ENCODE results near the gene GPR107.
A peak's percentile ranks its signal among the peaks of the same experiment; 100 is the strongest.

The GPR107 gene

GRCh38 chr9:130110166-130110565 lies 56.5 kb downstream of the GPR107 start:
- no peaks in the 10 kb centered on the region for H3K36me3 ChIP-seq (ENCODE audit: control insufficient read depth, insufficient read depth, low read length)
- H3K27me3 ChIP-seq (ENCODE audit: control insufficient read depth, insufficient read depth, low read length): no peaks in the 10 kb centered on the region
- H3K4me1 ChIP-seq (ENCODE audit: control insufficient read depth, insufficient read depth, low read length): peaks cover 46% of the 10 kb centered on the region
- H3K4me3 ChIP-seq (ENCODE audit: low read length): no peak overlapping the region
- H3K27ac ChIP-seq (ENCODE audit: low read depth, low read length): peak overlapping the region; percentile 80
- no peak overlapping the region for H3K9ac ChIP-seq (ENCODE audit: low read length)

- no peak overlapping the region for H3K9ac ChIP-seq (ENCODE audit: low read length)
- no peaks in the 10 kb centered on the region for H3K27me3 ChIP-seq (ENCODE audit: control insufficient read depth, insufficient read depth, low read length)
- H3K4me1 ChIP-seq (ENCODE audit: control insufficient read depth, insufficient read depth, low read length): peaks cover 46% of the 10 kb centered on the region
- peak overlapping the region; percentile 80 for H3K27ac ChIP-seq (ENCODE audit: low read depth, low read length)
- no peaks in the 10 kb centered on the region for H3K36me3 ChIP-seq (ENCODE audit: control insufficient read depth, insufficient read depth, low read length)
- H3K4me3 ChIP-seq (ENCODE audit: low read length): no peak overlapping the region
These were observed 56.9 kb downstream of the GPR107 start for GRCh38 chr9:130110596-130111021.

- Histone ChIP-seq H3K27me3 (ENCODE audit: control insufficient read depth, insufficient read depth, low read length) (no peaks in the 10 kb centered on the region), H3K4me1 (ENCODE audit: control insufficient read depth, insufficient read depth, low read length) (peaks cover 52% of the 10 kb centered on the region), H3K4me3 (ENCODE audit: low read length) (no peak overlapping the region), H3K36me3 (ENCODE audit: control insufficient read depth, insufficient read depth, low read length) (no peaks in the 10 kb centered on the region), H3K27ac (ENCODE audit: low read depth, low read length) (peak overlapping the region; percentile 80), H3K9ac (ENCODE audit: low read length) (no peak overlapping the region)
These were observed 58.3 kb downstream of the GPR107 start for GRCh38 chr9:130111786-130112537.

- Histone ChIP-seq H3K27me3 (ENCODE audit: control insufficient read depth, insufficient read depth, low read length) (no peaks in the 10 kb centered on the region), H3K4me3 (ENCODE audit: low read length) (no peak overlapping the region), H3K36me3 (ENCODE audit: control insufficient read depth, insufficient read depth, low read length) (no peaks in the 10 kb centered on the region), H3K9ac (ENCODE audit: low read length) (no peak overlapping the region), H3K27ac (ENCODE audit: low read depth, low read length) (peak overlapping the region; percentile 80), H3K4me1 (ENCODE audit: control insufficient read depth, insufficient read depth, low read length) (peaks cover 52% of the 10 kb centered on the region)
These were observed 58.9 kb downstream of the GPR107 start for GRCh38 chr9:130112538-130113151.

GRCh38 chr9:130114741-130115140 lies 61.0 kb downstream of the GPR107 start:
- Histone ChIP-seq H3K4me3 (ENCODE audit: low read length) (no peak overlapping the region), H3K4me1 (ENCODE audit: control insufficient read depth, insufficient read depth, low read length) (peaks cover 66% of the 10 kb centered on the region), H3K36me3 (ENCODE audit: control insufficient read depth, insufficient read depth, low read length) (no peaks in the 10 kb centered on the region), H3K27ac (ENCODE audit: low read depth, low read length) (peak overlapping the region; percentile 86), H3K9ac (ENCODE audit: low read length) (no peak overlapping the region), H3K27me3 (ENCODE audit: control insufficient read depth, insufficient read depth, low read length) (no peaks in the 10 kb centered on the region)

GRCh38 chr9:130116346-130116745 lies 62.6 kb downstream of the GPR107 start:
- Histone ChIP-seq H3K4me3 (ENCODE audit: low read length) (no peak overlapping the region), H3K27me3 (ENCODE audit: control insufficient read depth, insufficient read depth, low read length) (no peaks in the 10 kb centered on the region), H3K4me1 (ENCODE audit: control insufficient read depth, insufficient read depth, low read length) (peaks cover 53% of the 10 kb centered on the region), H3K27ac (ENCODE audit: low read depth, low read length) (peak overlapping the region; percentile 86), H3K36me3 (ENCODE audit: control insufficient read depth, insufficient read depth, low read length) (peaks cover under 1% of the 10 kb centered on the region), H3K9ac (ENCODE audit: low read length) (no peak overlapping the region)

GRCh38 chr9:130117376-130117775 lies 63.7 kb downstream of the GPR107 start:
- H3K36me3 ChIP-seq (ENCODE audit: control insufficient read depth, insufficient read depth, low read length): peaks cover 5% of the 10 kb centered on the region
- H3K27me3 ChIP-seq (ENCODE audit: control insufficient read depth, insufficient read depth, low read length): no peaks in the 10 kb centered on the region
- peak overlapping the region; percentile 86 for H3K27ac ChIP-seq (ENCODE audit: low read depth, low read length)
- no peak overlapping the region for H3K9ac ChIP-seq (ENCODE audit: low read length)
- peaks cover 46% of the 10 kb centered on the region for H3K4me1 ChIP-seq (ENCODE audit: control insufficient read depth, insufficient read depth, low read length)
- H3K4me3 ChIP-seq (ENCODE audit: low read length): no peak overlapping the region

- no peak overlapping the region for H3K4me3 ChIP-seq (ENCODE audit: low read length)
- H3K27ac ChIP-seq (ENCODE audit: low read depth, low read length): peak overlapping the region; percentile 86
- H3K9ac ChIP-seq (ENCODE audit: low read length): no peak overlapping the region
- peaks cover 8% of the 10 kb centered on the region for H3K36me3 ChIP-seq (ENCODE audit: control insufficient read depth, insufficient read depth, low read length)
- peaks cover 40% of the 10 kb centered on the region for H3K4me1 ChIP-seq (ENCODE audit: control insufficient read depth, insufficient read depth, low read length)
- no peaks in the 10 kb centered on the region for H3K27me3 ChIP-seq (ENCODE audit: control insufficient read depth, insufficient read depth, low read length)
These were observed 64.3 kb downstream of the GPR107 start for GRCh38 chr9:130117816-130118632.

GRCh38 chr9:130118841-130119518 lies 65.3 kb downstream of the GPR107 start:
- H3K36me3 ChIP-seq (ENCODE audit: control insufficient read depth, insufficient read depth, low read length): peaks cover 8% of the 10 kb centered on the region
- no peak overlapping the region for H3K4me3 ChIP-seq (ENCODE audit: low read length)
- H3K9ac ChIP-seq (ENCODE audit: low read length): no peak overlapping the region
- H3K27me3 ChIP-seq (ENCODE audit: control insufficient read depth, insufficient read depth, low read length): no peaks in the 10 kb centered on the region
- peak overlapping the region; percentile 86 for H3K27ac ChIP-seq (ENCODE audit: low read depth, low read length)
- H3K4me1 ChIP-seq (ENCODE audit: control insufficient read depth, insufficient read depth, low read length): peaks cover 40% of the 10 kb centered on the region

GRCh38 chr9:130119519-130120298 lies 66.0 kb downstream of the GPR107 start:
- no peaks in the 10 kb centered on the region for H3K27me3 ChIP-seq (ENCODE audit: control insufficient read depth, insufficient read depth, low read length)
- no peak overlapping the region for H3K9ac ChIP-seq (ENCODE audit: low read length)
- peak overlapping the region; percentile 86 for H3K27ac ChIP-seq (ENCODE audit: low read depth, low read length)
- H3K4me1 ChIP-seq (ENCODE audit: control insufficient read depth, insufficient read depth, low read length): peaks cover 36% of the 10 kb centered on the region
- H3K36me3 ChIP-seq (ENCODE audit: control insufficient read depth, insufficient read depth, low read length): peaks cover 8% of the 10 kb centered on the region
- H3K4me3 ChIP-seq (ENCODE audit: low read length): no peak overlapping the region

- Histone ChIP-seq H3K4me3 (ENCODE audit: low read length) (no peak overlapping the region), H3K36me3 (ENCODE audit: control insufficient read depth, insufficient read depth, low read length) (peaks cover 8% of the 10 kb centered on the region), H3K4me1 (ENCODE audit: control insufficient read depth, insufficient read depth, low read length) (peaks cover 32% of the 10 kb centered on the region), H3K27me3 (ENCODE audit: control insufficient read depth, insufficient read depth, low read length) (no peaks in the 10 kb centered on the region), H3K9ac (ENCODE audit: low read length) (no peak overlapping the region), H3K27ac (ENCODE audit: low read depth, low read length) (peak overlapping the region; percentile 86)
These were observed 66.5 kb downstream of the GPR107 start for GRCh38 chr9:130120299-130120587.

All from rectal smooth muscle tissue (tissue), 1 donor.